Ecto neural progenitor cell (in vitro differentiated cells): ENCODE data around the gene ASF1B.
A peak's percentile ranks its signal among the peaks of the same experiment; 100 is the strongest.
"Not testable (repeated sequence)": the region's sequence is repeated elsewhere in the genome, so short reads cannot be mapped to it uniquely, and the experiment has no call there.

Source experiments
- DNase-seq: peaks from one replicate; pipeline ENCODE4 v3.0.0-alpha.2; 2018; ENCODE audit warnings: low spot score

Gene ASF1B

DNA sequence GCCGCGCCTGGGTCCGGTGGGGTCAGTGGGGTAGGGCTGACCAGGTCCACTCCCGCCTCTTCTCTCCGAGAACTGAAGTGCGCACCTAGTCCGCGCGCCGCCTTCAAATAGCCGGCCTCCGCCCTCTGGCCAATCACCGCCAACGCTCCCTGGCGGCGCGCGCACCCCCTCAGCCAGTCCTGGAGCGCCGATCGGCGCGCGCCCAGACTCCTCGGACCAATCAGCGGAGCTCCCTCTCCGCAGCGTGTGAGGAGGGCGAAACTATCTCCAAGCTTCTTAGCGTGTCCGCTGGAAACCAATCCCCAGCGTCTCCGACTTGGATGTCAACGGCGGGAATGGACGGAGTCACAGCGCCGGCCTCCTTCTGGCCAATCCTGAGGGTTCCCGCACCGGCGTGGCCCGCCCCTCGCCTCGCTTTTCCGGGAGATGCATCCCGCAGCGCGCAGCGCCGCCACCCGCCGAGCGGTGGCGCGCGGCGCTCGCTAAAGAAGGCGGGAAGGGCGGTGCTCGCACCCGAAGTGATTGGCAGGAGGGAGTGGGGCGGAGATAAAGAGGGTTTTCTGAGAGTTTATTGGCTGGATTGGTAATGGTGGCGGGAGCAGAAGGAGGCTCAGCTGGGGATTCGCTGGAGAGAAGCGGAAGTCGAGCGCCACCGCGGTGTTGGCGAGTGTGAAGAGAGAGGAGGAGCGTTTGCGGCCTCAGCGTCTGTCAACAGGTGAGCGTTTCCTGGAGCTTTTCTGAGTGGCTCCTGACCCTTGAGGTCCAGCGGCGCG, at the start of gene ASF1B:
ASF1B (minus strand) TSS at position 81 of the 773 bp plus-strand sequence. CDS start 133 bp downstream, outside the sequence.
- DNase-seq = peak; percentile 99

DNA sequence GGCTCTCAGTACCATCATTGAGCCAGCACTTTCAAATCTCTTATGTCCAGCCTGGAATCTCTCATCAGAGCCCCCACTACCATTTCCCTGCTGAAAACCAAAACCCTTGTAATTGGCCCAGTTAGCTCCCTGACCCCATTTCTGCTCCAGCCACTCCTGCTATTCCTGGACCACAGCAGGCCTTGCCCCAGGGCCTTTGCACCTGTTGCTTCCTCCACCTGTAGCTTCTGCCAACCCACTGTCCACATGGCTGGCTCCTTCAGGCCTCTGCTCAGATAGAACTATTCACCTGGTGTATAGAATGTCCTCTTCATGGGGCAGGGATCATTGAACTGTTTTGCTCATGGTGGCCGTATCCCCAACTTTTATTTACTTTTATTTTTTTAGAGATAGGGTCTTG, 49.3 kb upstream of the ASF1B start:
- DNase-seq = not testable (repeated sequence)

DNA sequence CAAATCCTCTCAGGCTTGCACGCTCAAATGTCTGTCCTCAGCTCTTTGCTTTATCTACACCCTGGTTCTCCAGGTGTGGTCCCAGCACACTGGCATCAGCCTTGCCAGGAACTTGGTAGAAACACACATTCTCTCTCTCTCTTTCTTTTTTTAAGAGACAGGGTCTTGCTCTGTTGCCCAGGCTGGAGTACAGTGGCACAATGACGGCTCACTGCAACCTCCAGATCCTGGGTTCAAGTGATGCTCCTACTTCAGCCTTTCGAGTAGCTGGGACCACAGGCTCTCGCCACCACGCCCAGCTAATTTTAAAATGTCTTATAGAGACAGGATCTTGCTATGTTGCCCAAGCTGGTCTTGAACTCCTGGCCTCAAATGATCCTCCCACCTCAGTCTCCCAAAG, 48.8 kb upstream of the ASF1B start:
- no peak for DNase-seq

DNA sequence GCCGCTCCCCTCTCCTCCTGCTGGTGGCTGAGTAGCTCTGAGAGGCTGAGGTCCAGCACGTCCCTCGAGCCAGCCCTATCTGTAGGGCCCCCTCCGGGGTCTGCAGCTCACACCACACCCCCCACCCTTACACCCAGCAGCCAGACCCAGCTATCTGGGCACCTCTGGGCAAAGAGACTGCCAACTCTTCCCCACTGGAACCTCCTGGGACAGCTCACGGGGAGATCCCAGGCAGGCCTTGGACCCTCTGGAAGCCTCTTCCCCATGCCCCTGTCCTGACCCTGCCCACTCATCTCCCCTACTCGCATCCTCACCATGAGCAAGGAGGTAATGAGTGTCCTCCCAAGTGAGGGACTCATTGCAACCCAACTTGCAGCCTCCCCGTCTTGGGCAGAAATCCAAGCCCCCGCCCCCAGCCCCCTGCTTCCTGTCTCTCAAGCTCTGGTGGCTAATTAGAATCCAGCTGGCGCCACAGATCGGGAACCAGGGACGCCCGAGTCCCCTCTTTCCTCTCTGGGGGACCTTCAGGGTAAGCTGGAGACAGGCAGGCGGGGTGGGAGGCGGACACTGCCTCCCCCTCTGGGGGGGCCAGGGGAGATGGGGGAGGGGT, 47.5 kb upstream of the ASF1B start:
- no peak for DNase-seq

DNA sequence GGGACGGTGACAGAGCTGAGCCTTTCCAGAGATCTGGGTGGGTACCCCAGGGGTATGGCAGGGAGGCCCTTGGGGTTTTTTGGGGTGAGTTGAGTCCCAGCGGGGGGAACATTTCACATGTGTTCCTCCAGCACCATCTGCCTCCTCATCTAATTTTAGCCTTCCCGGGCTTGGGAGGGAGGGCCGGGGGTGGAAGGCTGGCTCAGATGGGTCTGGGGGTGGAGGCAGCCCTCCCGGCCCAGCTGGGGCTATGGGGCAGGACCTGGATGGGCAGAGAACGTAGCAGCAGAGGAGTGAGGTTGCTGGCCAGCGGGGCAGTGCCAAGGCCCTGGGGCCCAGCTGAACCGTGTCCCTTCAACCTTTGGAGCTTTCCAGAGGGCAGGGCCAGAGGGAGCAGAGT, 46.1 kb upstream of the ASF1B start:
- DNase-seq = no peak

DNA sequence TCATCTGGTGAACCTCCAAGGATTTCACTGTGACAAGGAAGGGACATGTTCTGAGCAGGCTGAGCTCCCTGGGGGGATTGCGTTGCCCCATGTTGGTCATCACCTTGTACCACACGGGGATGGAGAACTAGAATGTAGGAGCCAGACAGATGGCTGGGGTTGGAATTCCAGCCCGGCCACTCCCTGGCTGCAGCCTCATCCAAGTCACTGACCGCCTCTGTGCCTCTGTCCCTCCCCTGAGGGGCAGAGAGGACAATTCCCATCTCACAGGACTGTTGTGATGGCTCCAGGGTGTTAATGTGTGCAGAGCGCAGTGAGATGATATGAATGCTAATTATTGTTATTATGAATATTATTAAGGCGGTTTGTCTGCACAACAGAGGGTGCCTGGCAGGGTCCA, 45.5 kb upstream of the ASF1B start:
- DNase-seq = no peak

DNA sequence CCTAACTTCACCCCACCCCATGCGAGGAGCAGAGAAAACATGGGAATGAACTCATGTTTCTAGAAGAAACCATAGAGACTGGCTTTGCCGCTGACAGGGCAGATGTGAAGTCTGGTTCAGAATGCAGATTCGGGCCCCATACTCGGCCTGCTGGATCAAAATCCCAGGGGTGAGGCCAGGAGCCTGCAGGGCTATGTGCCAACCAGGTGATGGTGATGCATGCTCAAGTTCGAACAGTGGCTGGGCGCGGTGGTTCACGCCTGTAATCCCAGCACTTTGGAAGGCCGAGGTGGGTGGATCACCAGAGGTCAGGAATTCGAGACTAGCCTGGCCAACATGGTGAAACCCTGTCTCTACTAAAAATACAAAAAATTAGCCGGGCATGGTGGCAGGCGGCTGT, 44.8 kb upstream of the ASF1B start:
- not testable (repeated sequence) for DNase-seq

DNA sequence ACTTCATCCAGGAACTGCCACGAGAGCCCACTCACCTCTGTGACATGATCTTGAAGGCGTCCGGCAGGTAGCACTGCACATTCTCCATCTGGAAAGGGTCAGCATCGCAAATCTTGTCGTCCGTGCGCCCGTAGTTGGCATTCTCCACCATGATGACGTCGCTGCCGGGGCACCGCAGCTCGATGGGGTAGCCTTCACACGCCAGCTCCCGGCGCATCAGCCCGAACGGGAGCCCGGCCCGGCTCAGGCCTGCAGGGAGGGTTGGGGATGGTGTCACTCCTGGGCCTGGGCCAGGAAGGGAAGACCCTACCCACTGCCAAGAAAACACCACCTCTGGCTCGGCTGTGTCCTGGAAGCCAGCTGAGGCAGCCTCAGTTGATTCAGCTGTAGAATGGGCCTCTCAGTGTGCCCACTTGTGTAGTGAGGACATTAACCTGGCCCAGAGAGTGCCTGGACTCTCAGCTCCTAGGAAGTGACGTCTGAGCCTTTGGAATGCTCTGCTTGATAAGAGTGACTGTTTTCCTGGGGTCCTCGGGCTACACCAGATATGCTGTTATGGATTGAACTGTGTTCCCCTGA, 41.2 kb upstream of the ASF1B start:
- DNase-seq = no peak

DNA sequence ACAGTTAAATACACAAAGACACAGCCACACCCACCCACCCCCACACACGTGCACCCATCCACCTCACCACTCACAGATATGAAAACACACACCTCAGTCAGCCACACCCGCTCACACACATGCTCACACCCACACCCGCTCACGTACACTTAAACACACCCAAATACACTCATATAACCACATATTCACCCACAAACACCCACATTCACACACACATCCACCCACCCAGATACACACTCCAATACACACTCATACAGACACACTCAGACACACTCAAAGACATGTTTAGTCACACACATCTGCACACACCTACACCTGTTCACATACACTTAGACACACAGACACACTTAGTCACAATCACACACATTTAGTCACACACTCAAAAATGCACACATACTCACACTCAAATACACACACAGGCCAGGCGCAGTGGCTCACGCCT, 39.0 kb upstream of the ASF1B start:
- no peak for DNase-seq

DNA sequence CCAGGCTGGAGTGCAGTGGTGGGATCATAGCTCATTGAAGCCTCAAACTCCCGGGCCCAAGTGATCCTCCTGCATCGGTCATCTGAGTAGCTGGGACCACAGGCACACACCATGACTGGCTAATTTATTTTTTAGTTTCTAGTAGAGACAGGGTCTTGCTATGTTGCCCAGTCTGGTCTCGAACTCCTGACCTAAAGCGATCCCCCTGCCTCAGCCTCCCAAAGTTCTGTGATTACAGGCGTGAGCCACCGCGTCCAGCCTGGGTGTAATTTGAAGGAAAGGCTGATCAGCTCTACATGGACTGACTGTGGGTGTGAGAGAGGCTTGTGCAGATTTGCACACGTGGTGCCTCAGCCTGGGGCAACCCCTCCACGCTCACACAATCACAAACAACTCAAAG, 38.5 kb upstream of the ASF1B start:
- no peak for DNase-seq

DNA sequence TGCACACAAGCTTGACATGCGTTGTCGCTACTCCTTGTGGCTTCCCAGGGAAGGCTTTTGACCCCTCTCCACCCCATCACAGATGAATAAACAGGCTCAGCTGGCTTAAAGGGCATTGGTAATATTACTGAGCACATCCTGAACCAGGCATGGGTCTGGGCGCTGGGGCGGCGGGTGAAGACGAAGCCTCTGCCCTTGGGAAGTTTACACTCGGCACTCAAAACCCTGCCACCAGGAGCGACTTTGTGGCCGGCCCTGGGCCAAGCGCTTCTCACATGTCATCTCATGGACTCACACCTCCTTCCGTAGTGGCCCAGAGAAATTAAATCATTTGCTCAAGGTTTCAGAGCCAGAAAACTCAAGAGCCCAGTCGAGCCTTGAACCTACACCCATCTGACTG, 32.6 kb upstream of the ASF1B start:
- no peak for DNase-seq

DNA sequence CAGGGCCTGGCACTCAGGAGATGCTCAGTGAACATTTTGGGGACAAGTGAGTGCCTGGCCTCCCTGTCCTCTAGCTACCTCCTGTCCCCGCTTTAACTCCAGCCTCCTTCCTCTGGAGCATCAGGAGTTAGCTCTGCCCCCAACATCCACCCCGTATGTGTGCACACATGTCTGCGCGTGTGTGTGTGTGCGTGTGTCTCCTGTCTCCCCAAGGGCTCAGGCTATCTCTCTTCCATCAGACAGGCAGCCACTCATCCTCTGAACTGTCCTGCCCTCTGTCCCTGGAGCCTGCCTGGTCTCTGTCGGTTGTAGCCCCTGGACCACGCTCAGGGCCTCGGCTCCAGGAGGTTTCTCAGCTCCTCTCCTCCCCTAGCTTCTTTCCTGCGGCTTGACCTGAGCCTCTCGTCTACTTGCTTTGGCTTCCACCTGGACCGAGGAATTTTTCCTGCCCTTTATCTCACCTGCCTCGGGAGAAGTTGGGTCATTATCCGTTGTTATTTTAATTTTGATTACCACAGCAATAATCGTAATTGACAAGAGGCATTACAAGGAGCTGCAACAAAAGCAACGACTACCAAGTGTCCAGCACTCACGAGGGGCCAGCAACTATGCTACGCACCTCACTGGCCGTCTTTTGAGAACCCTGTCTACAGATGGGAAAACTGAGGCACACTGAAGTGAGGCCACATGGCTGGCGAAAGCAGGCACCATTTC, 32.0 kb upstream of the ASF1B start:
- no peak for DNase-seq

DNA sequence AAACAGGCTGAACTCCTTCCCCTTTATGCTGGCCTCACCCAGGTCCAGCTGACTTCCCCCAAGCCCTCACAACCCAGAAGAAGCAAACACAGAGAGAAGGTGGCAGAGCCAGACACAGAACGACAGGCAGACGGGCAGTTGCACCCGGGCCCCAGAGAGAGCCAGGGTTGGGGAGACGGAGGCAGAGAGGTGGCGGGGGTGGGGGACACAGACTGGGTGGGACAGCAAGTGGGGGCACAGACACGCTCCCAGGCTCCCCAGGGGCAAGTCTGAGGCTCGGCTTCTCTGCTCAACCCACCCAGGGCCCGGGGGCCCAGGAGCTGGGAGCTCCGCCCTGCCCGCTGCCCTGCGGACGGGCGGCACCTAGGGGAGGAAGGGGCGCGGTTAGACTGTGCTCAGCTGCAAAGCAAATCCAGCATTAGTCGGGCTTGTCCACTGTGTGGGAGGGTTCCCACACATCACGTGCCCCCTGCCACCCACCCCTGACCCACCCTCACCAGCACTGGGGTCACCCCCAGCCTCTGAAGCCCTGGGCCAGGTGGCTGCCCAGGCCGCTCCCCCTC, 31.3 kb upstream of the ASF1B start:
- no peak for DNase-seq

DNA sequence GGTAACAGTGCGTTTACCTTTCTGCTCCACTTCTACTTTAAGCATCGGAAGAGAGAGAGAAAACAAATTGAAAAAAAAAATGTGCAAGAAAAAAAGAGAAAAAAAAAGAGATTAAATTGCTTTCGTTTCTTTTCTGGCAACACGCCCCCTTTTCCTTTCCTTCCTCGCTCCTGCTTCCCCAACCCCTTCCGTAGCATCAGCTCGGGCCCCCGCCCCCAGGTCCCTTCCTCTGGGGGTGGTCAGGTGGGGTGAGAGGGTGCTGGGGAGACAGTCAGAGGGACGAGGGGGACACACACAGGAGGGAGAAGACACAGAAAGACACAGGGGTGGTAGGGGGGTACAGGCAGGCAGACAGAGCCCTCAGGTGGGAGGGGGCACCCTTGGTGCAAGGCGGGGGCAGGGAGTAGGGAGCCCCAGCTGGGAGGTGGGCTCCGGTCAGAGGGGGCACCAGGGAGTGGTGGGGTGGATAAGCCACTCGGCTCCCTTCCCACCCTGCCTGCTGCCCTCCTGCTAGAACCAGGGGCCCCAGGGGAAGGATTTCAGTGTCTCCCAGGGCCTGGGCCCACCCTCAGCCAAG, 30.7 kb upstream of the ASF1B start:
- DNase-seq = no peak

DNA sequence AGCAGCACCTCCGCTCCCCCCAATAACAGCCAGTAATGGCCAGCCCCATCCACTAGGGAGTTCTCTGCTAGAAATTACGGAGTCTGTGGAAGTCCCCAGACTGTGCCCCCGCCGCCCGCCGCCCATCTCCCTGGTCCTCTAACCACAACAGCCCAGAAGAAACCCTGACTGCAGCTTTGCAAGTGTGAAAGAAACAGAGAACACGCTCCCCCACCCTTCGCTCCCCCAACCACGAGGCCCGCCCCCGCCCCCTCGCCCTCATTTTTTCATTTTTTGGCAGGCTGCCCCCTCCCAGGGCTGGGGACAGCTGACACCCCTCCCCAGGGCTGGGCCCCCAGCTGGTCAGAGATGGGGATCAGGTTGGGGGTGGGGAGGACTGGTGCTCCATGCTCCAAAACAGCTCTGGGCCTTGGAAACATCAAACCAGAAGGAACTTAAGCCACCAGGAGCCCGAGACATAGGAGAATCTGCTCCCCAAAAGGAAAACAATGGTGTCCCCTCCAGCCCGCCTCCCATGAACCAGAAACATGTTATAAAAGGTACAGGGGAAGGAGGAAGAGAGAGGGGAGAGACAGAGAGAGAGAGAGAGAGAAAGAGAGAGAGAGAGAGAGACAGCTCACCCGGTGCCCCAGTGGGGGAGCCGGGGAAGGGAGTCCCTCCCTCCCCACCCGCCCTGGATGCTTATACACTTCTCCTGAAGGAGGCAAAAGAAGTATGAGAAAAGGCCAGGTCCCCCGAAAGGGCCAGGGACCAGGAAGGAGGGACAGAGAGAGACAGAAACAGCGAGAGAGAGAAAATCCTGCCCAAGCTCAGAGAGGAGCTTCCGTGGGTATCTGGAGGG, 29.8 kb upstream of the ASF1B start:
- no peak for DNase-seq

DNA sequence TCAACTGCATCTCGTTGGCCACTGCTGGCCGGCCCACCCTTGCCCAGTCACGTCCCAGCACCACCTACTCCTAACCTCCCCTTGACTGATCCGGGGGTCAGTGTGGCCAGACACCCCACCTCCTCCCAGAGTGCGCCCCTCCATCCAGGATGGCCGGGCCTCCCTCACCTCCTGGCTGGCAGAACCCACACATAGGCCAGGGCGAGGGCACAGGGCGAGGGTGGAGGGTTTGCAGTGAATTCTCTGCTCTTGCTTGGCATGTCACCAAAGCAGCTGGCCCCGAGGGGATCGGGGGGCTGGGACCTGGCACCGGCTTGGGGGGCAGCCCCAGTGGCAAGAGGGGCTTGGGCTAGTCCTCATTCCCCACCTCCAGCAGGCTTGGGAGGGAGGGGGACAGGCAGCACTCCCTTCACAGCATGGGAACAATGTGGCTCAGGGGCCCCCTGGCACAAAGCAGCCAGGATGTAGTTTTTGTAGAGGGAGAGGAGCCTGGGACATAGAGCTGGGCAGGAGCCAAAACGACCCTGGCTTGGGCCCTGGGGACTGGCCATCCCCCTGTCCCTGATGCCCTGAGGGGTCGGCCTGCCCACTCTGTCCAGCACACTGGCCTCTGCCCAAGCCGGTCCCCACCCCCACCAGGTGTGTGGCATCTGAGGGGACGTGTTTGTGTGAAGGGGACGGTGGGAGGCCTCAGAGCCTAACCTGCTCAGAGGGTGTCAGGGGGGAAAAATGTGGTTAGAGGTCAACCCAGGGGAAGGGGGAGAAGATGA, 28.5 kb upstream of the ASF1B start:
- no peak for DNase-seq

DNA sequence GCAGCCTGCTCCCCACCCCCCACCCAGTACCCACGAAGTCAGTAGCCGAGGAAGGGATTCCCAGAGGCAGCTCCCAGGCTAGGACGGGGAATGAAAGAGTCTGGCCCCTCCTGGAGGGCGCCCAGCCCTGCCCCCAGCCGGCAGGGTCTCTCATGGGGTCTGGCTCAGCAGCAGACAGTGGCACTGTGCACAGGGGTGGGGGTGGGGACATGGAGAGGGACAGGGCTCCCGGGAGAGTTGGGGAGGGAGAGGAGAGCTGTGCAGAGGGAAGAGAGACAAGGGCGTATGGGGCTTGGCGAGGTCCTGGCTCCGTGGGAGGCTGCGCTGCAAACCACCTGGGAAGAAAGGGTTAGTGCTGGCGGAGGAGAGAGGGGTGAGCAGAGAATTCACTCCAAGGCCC, 27.7 kb upstream of the ASF1B start:
- DNase-seq = no peak

DNA sequence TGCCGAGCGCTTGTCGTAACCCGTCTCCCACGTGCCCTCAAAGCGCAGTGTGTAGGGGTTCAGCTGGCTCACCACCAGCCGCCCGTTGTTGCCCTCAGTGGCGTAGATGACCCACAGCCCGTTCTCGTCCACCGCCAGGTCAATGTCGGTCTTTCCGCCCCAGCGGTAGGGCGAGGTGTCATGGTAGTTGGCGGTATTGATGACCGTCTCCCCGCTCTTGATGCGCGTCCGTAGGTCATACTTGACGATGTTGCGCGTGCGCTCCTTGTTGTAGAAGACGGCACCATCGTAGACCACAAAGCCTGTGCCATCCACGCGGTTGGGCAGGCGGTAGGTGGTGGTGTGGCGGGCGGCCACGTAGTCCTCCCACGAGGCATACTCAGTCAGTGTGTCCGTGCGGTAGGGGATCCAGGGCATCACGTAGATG, 26.5 kb upstream of the ASF1B start:
- DNase-seq = no peak

DNA sequence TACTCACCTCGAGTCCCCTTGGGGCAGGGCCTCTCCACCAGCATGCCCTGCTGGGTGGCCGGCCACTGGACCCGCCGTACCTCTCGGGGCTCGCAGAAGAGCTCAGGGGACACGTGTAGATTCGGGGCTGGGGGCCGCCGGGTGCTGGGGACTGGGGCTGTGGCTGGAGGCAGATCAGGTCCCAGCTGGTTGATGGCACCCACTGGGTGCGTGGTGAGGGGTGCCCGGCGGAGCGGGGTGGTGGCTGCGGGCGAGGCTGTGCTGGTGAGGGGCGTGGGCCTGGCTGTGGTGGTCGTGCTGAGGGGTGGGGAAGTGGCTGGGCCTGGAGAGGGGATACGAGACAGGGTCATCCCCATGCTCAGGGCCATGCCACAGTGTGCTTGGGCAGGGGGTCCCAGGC, 24.9 kb upstream of the ASF1B start:
- DNase-seq = no peak

DNA sequence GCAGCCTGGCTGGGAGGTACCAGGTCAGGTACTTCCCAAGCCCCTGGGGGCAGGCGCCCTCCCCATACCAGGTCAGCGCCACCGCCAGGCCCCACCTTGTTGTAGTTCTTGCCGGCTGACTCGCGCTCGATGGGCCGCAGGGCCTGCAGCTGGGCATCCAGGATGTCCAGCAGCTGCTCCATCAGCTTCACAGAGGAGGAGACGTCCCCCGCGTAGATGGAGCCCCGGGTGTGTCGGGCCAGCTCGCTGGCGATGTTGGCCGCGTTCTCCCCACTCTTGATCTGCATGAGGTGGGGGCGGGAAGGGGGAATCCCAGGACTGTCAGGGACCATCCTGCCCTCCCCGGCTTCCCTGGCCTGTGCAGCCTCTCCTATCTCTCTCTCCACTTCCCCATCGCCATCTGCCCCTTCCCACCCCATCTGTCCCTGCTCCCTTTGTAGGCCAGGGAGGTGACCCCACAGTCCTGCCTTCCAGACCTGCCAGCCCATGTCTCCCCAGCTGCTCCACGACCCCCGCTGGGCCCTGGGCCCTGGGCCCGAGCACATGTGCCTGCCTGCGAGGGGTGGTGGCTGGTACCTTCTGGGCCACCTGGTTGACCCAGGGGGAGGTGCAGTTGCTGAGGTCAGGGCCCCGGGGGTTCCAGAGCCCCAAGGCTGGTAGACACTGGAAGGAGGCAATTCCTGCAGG, 23.8 kb upstream of the ASF1B start:
- no peak for DNase-seq
